HL-60 (cell line): ENCODE data around the gene PABPN1L.

Source experiments
- DNase-seq, 2 experiments: peaks; one replicate each; pipeline ENCODE4 v3.0.0-alpha.2; 2010 to 2020; ENCODE audit warnings: low read depth in 1 of 2, low spot score in 1 of 2
- H3K27ac ChIP-seq: fragments of 250-450 bp; sonication (Bioruptor Pico); replicated peaks from 2 replicates; pipeline ENCODE4 v1.5.1; 2020; ENCODE audit warnings: mild to moderate bottlenecking, moderate library complexity
- H3K27me3 ChIP-seq: fragments of 250-450 bp; sonication (Bioruptor Pico); 2 replicates; pipeline ENCODE4 v1.5.1; 2021; ENCODE audit warnings: mild to moderate bottlenecking, moderate library complexity; ENCODE audit not compliant: insufficient read depth, poor library complexity, severe bottlenecking
- H3K4me3 ChIP-seq: replicated peaks from 2 replicates; pipeline ENCODE4 v1.5.1; 2011; ENCODE audit warnings: mild to moderate bottlenecking, control low read depth, low read length; ENCODE audit not compliant: insufficient read depth
- GABPA ChIP-seq: IDR thresholded peaks from 2 replicates; pipeline ENCODE4 v1.6.1; 2012; ENCODE audit warnings: low read depth
- POLR2AphosphoS5 ChIP-seq: IDR thresholded peaks from 2 replicates; pipeline ENCODE4 v1.6.1; 2012; ENCODE audit warnings: low read depth
- SPI1 ChIP-seq: IDR thresholded peaks from 2 replicates; pipeline ENCODE4 v1.6.1; 2012; ENCODE audit warnings: low read depth, mild to moderate bottlenecking, borderline replicate concordance
- TF ChIP-seq, protein P1 (sequence below): IDR thresholded peaks from one replicate; pipeline ENCODE4 v1.5.1; 2011; ENCODE audit warnings: low read length, control low read depth, inconsistent platforms; ENCODE audit not compliant: insufficient read depth
- TF ChIP-seq, protein P2 (sequence below): IDR thresholded peaks from 2 replicates; pipeline ENCODE4 v1.6.1; 2012; ENCODE audit warnings: low read depth; ENCODE audit not compliant: insufficient replicate concordance

PABPN1L gene

DNA sequence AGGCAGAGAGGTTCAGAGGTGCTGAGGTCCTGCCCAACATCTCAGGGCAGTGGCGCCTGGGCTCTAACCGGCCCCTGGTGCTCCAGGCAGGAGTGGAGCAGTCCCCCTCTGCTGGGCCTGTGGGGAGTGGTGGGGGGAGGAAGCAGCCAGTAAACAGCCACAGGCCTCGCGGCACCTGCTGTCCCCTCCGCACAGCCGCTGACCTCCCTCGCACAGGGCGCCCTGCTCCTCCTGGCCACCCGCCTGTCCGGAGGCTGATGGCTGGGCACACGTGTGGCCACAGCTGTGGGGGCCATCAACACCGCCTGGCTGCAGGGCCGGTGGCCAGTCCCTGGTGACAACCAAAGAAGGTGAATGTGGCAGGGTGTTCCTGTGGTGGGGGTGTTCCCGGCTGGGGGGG, 36.8 kb upstream of the PABPN1L start:
- Histone ChIP-seq H3K4me3 (no peak overlapping the region), H3K27ac (no peak overlapping the region), H3K27me3 (no peaks in the 10 kb centered on the region)
- TF ChIP-seq SPI1 = no peak
- TF ChIP-seq GABPA = no peak
- TF ChIP-seq, protein P1, sequence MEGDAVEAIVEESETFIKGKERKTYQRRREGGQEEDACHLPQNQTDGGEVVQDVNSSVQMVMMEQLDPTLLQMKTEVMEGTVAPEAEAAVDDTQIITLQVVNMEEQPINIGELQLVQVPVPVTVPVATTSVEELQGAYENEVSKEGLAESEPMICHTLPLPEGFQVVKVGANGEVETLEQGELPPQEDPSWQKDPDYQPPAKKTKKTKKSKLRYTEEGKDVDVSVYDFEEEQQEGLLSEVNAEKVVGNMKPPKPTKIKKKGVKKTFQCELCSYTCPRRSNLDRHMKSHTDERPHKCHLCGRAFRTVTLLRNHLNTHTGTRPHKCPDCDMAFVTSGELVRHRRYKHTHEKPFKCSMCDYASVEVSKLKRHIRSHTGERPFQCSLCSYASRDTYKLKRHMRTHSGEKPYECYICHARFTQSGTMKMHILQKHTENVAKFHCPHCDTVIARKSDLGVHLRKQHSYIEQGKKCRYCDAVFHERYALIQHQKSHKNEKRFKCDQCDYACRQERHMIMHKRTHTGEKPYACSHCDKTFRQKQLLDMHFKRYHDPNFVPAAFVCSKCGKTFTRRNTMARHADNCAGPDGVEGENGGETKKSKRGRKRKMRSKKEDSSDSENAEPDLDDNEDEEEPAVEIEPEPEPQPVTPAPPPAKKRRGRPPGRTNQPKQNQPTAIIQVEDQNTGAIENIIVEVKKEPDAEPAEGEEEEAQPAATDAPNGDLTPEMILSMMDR = no peak
- TF ChIP-seq, protein P2, sequence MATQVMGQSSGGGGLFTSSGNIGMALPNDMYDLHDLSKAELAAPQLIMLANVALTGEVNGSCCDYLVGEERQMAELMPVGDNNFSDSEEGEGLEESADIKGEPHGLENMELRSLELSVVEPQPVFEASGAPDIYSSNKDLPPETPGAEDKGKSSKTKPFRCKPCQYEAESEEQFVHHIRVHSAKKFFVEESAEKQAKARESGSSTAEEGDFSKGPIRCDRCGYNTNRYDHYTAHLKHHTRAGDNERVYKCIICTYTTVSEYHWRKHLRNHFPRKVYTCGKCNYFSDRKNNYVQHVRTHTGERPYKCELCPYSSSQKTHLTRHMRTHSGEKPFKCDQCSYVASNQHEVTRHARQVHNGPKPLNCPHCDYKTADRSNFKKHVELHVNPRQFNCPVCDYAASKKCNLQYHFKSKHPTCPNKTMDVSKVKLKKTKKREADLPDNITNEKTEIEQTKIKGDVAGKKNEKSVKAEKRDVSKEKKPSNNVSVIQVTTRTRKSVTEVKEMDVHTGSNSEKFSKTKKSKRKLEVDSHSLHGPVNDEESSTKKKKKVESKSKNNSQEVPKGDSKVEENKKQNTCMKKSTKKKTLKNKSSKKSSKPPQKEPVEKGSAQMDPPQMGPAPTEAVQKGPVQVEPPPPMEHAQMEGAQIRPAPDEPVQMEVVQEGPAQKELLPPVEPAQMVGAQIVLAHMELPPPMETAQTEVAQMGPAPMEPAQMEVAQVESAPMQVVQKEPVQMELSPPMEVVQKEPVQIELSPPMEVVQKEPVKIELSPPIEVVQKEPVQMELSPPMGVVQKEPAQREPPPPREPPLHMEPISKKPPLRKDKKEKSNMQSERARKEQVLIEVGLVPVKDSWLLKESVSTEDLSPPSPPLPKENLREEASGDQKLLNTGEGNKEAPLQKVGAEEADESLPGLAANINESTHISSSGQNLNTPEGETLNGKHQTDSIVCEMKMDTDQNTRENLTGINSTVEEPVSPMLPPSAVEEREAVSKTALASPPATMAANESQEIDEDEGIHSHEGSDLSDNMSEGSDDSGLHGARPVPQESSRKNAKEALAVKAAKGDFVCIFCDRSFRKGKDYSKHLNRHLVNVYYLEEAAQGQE = no peak
- TF ChIP-seq POLR2AphosphoS5 = no peak
- DNase-seq = no peak

DNA sequence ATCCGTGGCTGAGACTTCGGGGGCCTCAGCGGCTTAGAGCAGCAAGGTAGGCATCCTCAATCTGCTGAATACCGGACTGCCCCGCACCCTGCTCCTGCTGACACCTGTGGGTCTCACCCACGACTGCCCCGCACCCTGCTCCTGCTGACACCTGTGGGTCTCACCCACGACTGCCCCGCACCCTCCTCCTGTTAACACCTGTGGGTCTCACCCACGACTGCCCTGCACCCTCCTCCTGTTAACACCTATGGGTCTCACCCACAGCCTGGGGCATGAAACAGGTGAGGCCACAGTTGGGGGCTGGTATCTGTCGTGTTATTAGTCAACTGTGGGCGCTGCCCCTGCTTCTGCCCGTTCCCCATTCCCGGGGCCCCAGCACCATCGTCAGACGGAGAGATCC, 36.3 kb upstream of the PABPN1L start:
- no peak for DNase-seq
- Histone ChIP-seq H3K27ac (no peak overlapping the region), H3K27me3 (no peaks in the 10 kb centered on the region), H3K4me3 (no peak overlapping the region)
- TF ChIP-seq POLR2AphosphoS5 (no peak), GABPA (no peak), SPI1 (no peak)
- TF ChIP-seq, protein P1 = no peak
- TF ChIP-seq, protein P2 = no peak

DNA sequence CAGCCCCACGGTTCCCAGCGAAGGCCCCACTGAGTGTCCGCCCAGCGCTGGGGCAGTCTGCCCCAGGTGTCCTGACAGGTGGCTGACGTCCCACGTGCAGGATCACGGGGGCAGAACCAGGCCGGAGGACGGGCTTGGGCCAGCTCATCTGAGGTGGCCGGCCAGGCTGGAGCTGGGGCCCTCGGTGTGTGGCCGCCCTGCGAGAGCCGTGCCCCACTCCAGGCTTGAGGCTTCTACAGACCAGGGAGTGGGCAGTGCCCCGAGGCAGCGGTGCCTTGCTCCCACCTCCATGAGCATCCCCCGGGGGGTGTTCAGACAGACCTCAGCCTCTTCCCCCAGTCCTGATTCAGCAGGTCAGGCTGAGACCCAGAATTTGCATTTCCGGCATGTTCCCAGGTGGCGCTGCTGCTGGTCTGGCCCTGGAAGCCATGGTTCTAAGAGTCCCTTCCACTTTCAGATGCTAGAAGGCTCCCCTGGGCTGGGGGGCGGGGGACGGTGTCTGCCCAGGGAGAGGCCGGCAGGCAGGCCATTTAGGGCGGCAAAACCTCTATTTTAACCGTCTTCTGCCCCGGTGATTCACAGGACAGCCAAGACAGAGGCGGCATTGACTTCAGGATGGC, 35.4 kb upstream of the PABPN1L start:
- no peaks in the 10 kb centered on the region for H3K27me3 ChIP-seq
- no peak overlapping the region for H3K4me3 ChIP-seq
- DNase-seq = no peak
- TF ChIP-seq SPI1 = no peak
- TF ChIP-seq GABPA = no peak
- no peak for TF ChIP-seq POLR2AphosphoS5
- TF ChIP-seq, protein P2 = no peak
- TF ChIP-seq, protein P1 = no peak
- H3K27ac ChIP-seq = no peak overlapping the region
